ENCODE data around the gene SLC13A2.

DNA sequence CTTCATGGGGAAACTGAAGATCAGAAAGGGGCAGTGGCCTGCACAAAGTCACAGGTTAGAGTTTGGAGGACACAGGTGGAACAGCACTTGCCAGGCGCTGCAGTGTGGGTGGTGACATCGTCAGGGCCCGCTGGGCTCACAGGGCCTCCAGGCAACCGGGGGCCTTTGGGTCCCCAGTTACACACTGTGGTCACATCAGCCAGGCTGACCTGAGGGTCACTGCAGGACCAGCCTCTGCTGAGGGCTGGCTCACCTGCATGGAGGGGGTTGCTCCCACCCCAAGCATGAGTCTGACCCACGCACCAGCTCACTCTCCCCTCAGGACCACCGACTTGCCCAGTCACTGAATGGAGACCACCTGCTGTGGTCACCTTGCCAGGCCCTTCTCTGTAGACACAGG lies 49.7 kb downstream of the SLC13A2 start:
- TF ChIP-seq CTCF (IDR thresholded peaks at IDR 0.05) (no peak), POLR2AphosphoS5 (IDR thresholded peaks at IDR 0.05) (no peak), POLR2A (IDR thresholded peaks at IDR 0.05) (no peak)

All from upper lobe of left lung (tissue), 4 donors.